ENCODE results near the gene SAMD14.

DNA sequence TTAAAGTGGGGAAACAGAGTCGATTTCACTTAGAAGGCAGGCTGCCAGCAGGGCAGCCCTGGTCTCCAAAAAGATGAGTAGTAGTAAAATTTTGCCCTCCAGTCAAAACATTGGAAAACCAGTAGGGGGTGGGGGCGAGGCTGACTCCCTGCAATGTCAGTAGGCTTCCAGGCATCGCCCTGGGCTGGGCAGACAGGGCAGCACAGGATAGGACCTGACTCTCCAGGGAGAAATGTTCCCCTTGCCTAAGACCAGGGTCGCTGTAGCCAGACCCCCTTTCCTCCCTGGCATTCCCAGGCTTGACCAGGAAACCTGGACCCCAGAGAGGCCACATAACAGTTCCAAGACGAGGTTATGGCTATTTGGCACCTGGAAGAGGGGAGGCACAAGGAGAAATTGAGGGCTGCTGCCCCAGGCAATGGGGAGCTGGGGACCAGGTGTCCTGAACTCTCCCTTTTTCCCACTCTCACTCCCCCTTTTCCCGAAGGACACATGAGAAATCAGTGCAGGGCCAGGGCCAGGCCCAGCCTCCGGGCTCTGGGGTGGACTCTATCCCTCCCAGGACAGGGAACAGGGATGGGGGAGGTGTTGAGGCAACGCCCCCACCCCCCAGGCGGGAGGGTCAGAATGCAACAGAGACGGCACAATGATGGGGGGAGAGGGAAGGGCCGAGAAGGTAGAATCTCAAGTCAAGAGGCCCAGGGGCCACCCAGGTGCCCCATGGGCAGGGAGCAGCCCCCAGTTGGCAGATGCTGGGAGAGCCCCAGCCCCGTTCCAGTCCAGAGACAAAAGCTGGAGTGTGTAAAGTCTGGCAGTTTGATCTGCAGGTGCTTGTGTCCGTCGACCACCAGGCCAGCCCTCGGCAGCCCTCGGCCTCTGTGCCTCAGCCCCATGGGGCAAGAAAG lies 4.5 kb upstream of the SAMD14 start:
- TF ChIP-seq POLR2A (IDR thresholded peaks at IDR 0.05; ENCODE audit: low read length) = no peak
- no peak for TF ChIP-seq GATA1 (IDR thresholded peaks at IDR 0.05; ENCODE audit: low read depth, low read length)
